HCT116 (cell line): Measurements from ENCODE around the gene RNF141. TPM values are rescaled to one million over a fixed set of nuclear protein-coding genes. Genes with fewer than 3 reads are reported as not detected.

ENCODE experiments used
- ATAC-seq: fragments of 200-7000 bp; cut with Tn5 transposase; 2 replicates; pipeline ENCODE4 v1.9.1; 2020; ENCODE audit warnings: mild to moderate bottlenecking, moderate library complexity
- BruUV-seq: library from RNA; stranded (reverse); fragments of 400-500 nt; replicated peaks from 2 replicates; lab custom pipeline; 2021; lab: Mats Ljungman, UMichigan
- CTCF ChIA-PET: fragments of 300-600 bp; sonication (Branson Sonifier 250); formaldehyde crosslinking; loops from one replicate; lab custom pipeline; 2021; ENCODE audit warnings: antibody characterized with exemption; lab: Charles Lee
- POLR2A ChIA-PET: fragments of 300-600, 350-600 bp; sonication (Branson Sonifier 250); formaldehyde crosslinking; loops from one replicate; lab custom pipeline; 2021; ENCODE audit warnings: antibody characterized with exemption; lab: Charles Lee
- RAD21 ChIA-PET, 2 experiments: fragments of 300-600 bp; sonication (Branson Sonifier 250); formaldehyde crosslinking; loops; one replicate each; lab custom pipeline; 2023; ENCODE audit warnings: low total read pairs in 2 of 2; ENCODE audit not compliant: uncharacterized antibody in 2 of 2, unreplicated experiment in 2 of 2, low non-redundant PET in 1 of 2; lab: Charles Lee
- DNase-seq: peaks from one replicate; pipeline ENCODE4 v3.0.0-alpha.2; 2010; ENCODE audit warnings: low read depth, low spot score
- H2AFZ ChIP-seq: fragments of 200-600 bp; shearing (Covaris generic), sonication (generic); 2 replicates; pipeline ENCODE4 v1.6.1; 2017; ENCODE audit warnings: low read depth, mixed run types, mixed read lengths, antibody characterized with exemption, low read length; ENCODE audit not compliant: poor library complexity, severe bottlenecking
- H3K27ac ChIP-seq: 2 replicates; pipeline ENCODE4 v1.5.1; 2012; ENCODE audit warnings: low read depth, low read length
- H3K27me3 ChIP-seq: fragments of 200-600 bp; sonication (generic); 2 replicates; pipeline ENCODE4 v1.6.1; 2016; ENCODE audit warnings: mixed run types, low read length, mixed read lengths; ENCODE audit not compliant: insufficient read depth
- H3K36me3 ChIP-seq, 2 experiments: fragments of 200-500 bp in 1 of 2; fragments of 200-600 bp in 1 of 2; sonication (Bioruptor generic) in 1 of 2; sonication (generic) in 1 of 2; 2 replicates each; pipeline versions ENCODE4 v1.5.1 to v1.6.1; 2014 to 2016; ENCODE audit warnings: low read length in 2 of 2, inconsistent platforms in 1 of 2, mixed read lengths in 1 of 2, mixed run types in 1 of 2; ENCODE audit not compliant: insufficient read depth in 2 of 2, control insufficient read depth in 1 of 2
- H3K4me1 ChIP-seq, 2 experiments: fragments of 200-600 bp in 1 of 2; sonication (generic) in 1 of 2; 2 replicates each; pipeline versions ENCODE4 v1.5.1 to v1.6.1; 2012 to 2017; ENCODE audit warnings: low read length in 2 of 2, inconsistent platforms in 1 of 2, mild to moderate bottlenecking in 1 of 2, mixed read lengths in 1 of 2, mixed run types in 1 of 2, moderate library complexity in 1 of 2; ENCODE audit not compliant: insufficient read depth in 2 of 2, control insufficient read depth in 1 of 2
- H3K4me2 ChIP-seq: fragments of 200-600 bp; sonication (generic); 2 replicates; pipeline ENCODE4 v1.6.1; 2017; ENCODE audit warnings: mixed run types, low read length, mixed read lengths
- H3K4me3 ChIP-seq, 2 experiments: fragments of 200-600 bp in 1 of 2; sonication (generic) in 1 of 2; replicated peaks in 1 of 2; 2 replicates each; pipeline ENCODE4 v1.5.1; 2011 to 2016; ENCODE audit warnings: low read length in 2 of 2, control low read depth in 1 of 2, low read depth in 1 of 2, mild to moderate bottlenecking in 1 of 2, mixed read lengths in 1 of 2, mixed run types in 1 of 2
- H3K79me2 ChIP-seq: fragments of 200-600 bp; sonication (generic); 2 replicates; pipeline ENCODE4 v1.6.1; 2017; ENCODE audit warnings: mild to moderate bottlenecking, mixed run types, low read length, moderate library complexity, mixed read lengths; ENCODE audit not compliant: insufficient read depth
- H3K9ac ChIP-seq: fragments of 200-600 bp; sonication (generic); 2 replicates; pipeline ENCODE4 v1.6.1; 2016; ENCODE audit warnings: low read length, mixed read lengths
- H3K9me2 ChIP-seq: fragments of 200-600 bp; sonication (generic), shearing (Covaris generic); 2 replicates; pipeline ENCODE4 v1.6.1; 2017; ENCODE audit warnings: mixed run types, mild to moderate bottlenecking, moderate library complexity; ENCODE audit not compliant: insufficient read depth
- H3K9me3 ChIP-seq, 2 experiments: fragments of 200-500 bp in 1 of 2; fragments of 200-600 bp in 1 of 2; sonication (Bioruptor generic) in 1 of 2; sonication (generic) in 1 of 2; 2 replicates each; pipeline ENCODE4 v1.6.1; 2014 to 2017; ENCODE audit warnings: low read length in 2 of 2, mixed read lengths in 2 of 2, inconsistent platforms in 1 of 2, low read depth in 1 of 2, mild to moderate bottlenecking in 1 of 2, mixed run types in 1 of 2, moderate library complexity in 1 of 2; ENCODE audit not compliant: control insufficient read depth in 1 of 2, insufficient read depth in 1 of 2
- H4K20me1 ChIP-seq: fragments of 200-600 bp; sonication (generic), shearing (Covaris generic); 2 replicates; pipeline ENCODE4 v1.6.1; 2017; ENCODE audit warnings: mixed run types, mild to moderate bottlenecking, moderate library complexity; ENCODE audit not compliant: insufficient read depth
- CTCF ChIP-seq, 3 experiments: fragments of 200-600 bp in 1 of 3; sonication (generic) in 1 of 3; IDR thresholded peaks in 2 of 3; conservative IDR thresholded peaks in 1 of 3; 2 replicates each; pipeline ENCODE4 v1.5.1; 2012 to 2017; ENCODE audit warnings: low read depth in 2 of 3, low read length in 2 of 3, antibody characterized with exemption in 1 of 3, borderline replicate concordance in 1 of 3, control low read depth in 1 of 3, mild to moderate bottlenecking in 1 of 3, mixed read lengths in 1 of 3, mixed run types in 1 of 3, moderate library complexity in 1 of 3; ENCODE audit not compliant: insufficient read depth in 1 of 3
- EGR1 ChIP-seq: IDR thresholded peaks from 2 replicates; pipeline ENCODE4 v1.6.1; 2012; ENCODE audit warnings: low read depth
- EZH2 ChIP-seq: fragments of 200-600 bp; sonication (generic); IDR thresholded peaks from 2 replicates; pipeline ENCODE4 v1.6.1; 2017; ENCODE audit warnings: antibody characterized with exemption, mixed run types
- FOSL1 ChIP-seq: IDR thresholded peaks from 2 replicates; pipeline ENCODE4 v1.6.1; 2012; ENCODE audit warnings: low read depth
- MAX ChIP-seq: IDR thresholded peaks from 2 replicates; pipeline ENCODE4 v1.6.1; 2012
- SRF ChIP-seq: IDR thresholded peaks from 2 replicates; pipeline ENCODE4 v1.6.1; 2012; ENCODE audit warnings: low read depth
- YY1 ChIP-seq: IDR thresholded peaks from 2 replicates; pipeline ENCODE4 v1.6.1; 2011; ENCODE audit warnings: low read length, low read depth, moderate library complexity, mild to moderate bottlenecking; ENCODE audit not compliant: insufficient replicate concordance; ENCODE audit errors: extremely low read depth
- intact Hi-C: fragments of 100-400 bp; cut with micrococcal nuclease; formaldehyde crosslinking; loops from 2 replicates; pipeline ENCODE4 v1.10.0; 2022
- total RNA-seq: library from RNA; stranded (reverse); gene quantifications from one replicate; pipeline ENCODE4 v1.2.1, GENCODE V29; 2021; ENCODE audit not compliant: unreplicated experiment

RNF141 gene
- total RNA-seq, 1 experiment from 2014 or later, result 133 TPM

- Histone ChIP-seq H3K4me1 (peaks cover 37 to 50% of the 10 kb centered on the region in 2 experiments), H3K36me3 (peaks cover 0 to 32% of the 10 kb centered on the region in 2 experiments; a peak in 2 of 4 replicates), H3K4me2 (no peak overlapping the region), H3K9ac (no peak overlapping the region), H3K79me2 (peaks cover 11% of the 10 kb centered on the region), H4K20me1 (no peaks in the 10 kb centered on the region), H3K9me2 (no peaks in the 10 kb centered on the region), H2AFZ (no peak overlapping the region), H3K27me3 (no peaks in the 10 kb centered on the region), H3K4me3 (no peak overlapping the region), H3K27ac (no peak overlapping the region), H3K9me3 (no peaks in the 10 kb centered on the region)
- POLR2A ChIA-PET, result no interaction called here
- CTCF ChIA-PET, result no interaction called here
- DNase-seq, result no peak
- intact Hi-C loops, result no loop called here
- no peak for TF ChIP-seq MAX
- TF ChIP-seq EZH2, result no peak
- TF ChIP-seq FOSL1, result no peak
- no peak for TF ChIP-seq CTCF (IDR thresholded peaks at IDR 0.05 in 2 of 3, conservative IDR thresholded peaks at IDR 0.05 in 1 of 3; ENCODE audit: borderline replicate concordance in 1 of 3, insufficient read depth in 1 of 3, low read depth in 2 of 3, low read length in 2 of 3)
- TF ChIP-seq EGR1, result no peak
- TF ChIP-seq YY1, result no peak
- TF ChIP-seq SRF, result no peak
- RAD21 ChIA-PET, result no interaction called here
- no TSS peak for BruUV-seq
- no peak for ATAC-seq
Measured at GRCh38 chr11:10485646-10486045, 55.3 kb downstream of the RNF141 start.
